Posterior cingulate gyrus (tissue), 11 donors: ENCODE measurements around the gene TIGD1.
"Not testable (repeated sequence)": the region's sequence is repeated elsewhere in the genome, so short reads cannot be mapped to it uniquely, and the experiment has no call there.

Experiments
- DNase-seq, 10 donors: peaks; one replicate each; pipeline versions ENCODE4 v3.0.0 to v3.0.0-alpha.2; 2020 to 2021; ENCODE audit warnings: mixed read lengths in 3 of 10
- intact Hi-C: fragments of 100-400 bp; cut with DNase I; formaldehyde crosslinking; loops from one replicate; pipeline ENCODE4 v1.15.1; 2023

The TIGD1 gene

GRCh38 chr2:232571026-232571474 lies 20.7 kb upstream of the TIGD1 start:
- intact Hi-C loops = no loop called here
- DNase-seq = peak in 1 of 10 donors; percentile 23

GRCh38 chr2:232570481-232570880 lies 20.1 kb upstream of the TIGD1 start:
- intact Hi-C loops = not testable (repeated sequence)

GRCh38 chr2:232569541-232569940 lies 19.2 kb upstream of the TIGD1 start:
- intact Hi-C loops = no loop called here
- no peak for DNase-seq

More at GRCh38 chr2:232570481-232570880, 20.1 kb upstream of the TIGD1 start:
- DNase-seq = not testable (repeated sequence)

GRCh38 chr2:232568161-232568560 lies 17.8 kb upstream of the TIGD1 start:
- intact Hi-C loops = no loop called here
- no peak for DNase-seq

GRCh38 chr2:232567721-232568120 lies 17.4 kb upstream of the TIGD1 start:
- DNase-seq = no peak
- intact Hi-C loops = no loop called here

- intact Hi-C loops = no loop called here
- DNase-seq = no peak
Measured at GRCh38 chr2:232563580-232563979, 13.2 kb upstream of the TIGD1 start.

GRCh38 chr2:232562515-232563151 lies 12.3 kb upstream of the TIGD1 start:
- intact Hi-C loops = no loop called here

GRCh38 chr2:232556426-232556825 lies 6.1 kb upstream of the TIGD1 start:
- intact Hi-C loops = no loop called here
- no peak for DNase-seq

More at GRCh38 chr2:232562515-232563151, 12.3 kb upstream of the TIGD1 start:
- no peak for DNase-seq

GRCh38 chr2:232551776-232552175 lies 1.4 kb upstream of the TIGD1 start:
- intact Hi-C loops = loop anchor here (5.0 kb wide), 1 partner anchor 146 kb away; the partner anchor contains the start of gene GIGYF2
- DNase-seq = no peak

GRCh38 chr2:232551250-232551638 lies 887 bp upstream of the TIGD1 start:
- peak in 1 of 10 donors; percentile 42 for DNase-seq
- intact Hi-C loops = loop anchor here (5.0 kb wide), 1 partner anchor 146 kb away; the partner anchor contains the start of gene GIGYF2

GRCh38 chr2:232549655-232550353 lies 553 bp downstream of the TIGD1 start:
- DNase-seq = peak in 1 of 10 donors; percentile 12
- intact Hi-C loops = loop anchor here (5.0 kb wide), 1 partner anchor 147 kb away; the partner anchor contains the start of gene GIGYF2

- DNase-seq = no peak
- intact Hi-C loops = no loop called here
Measured at GRCh38 chr2:232547991-232548390, 2.4 kb downstream of the TIGD1 start.

GRCh38 chr2:232545511-232546375 lies 4.6 kb downstream of the TIGD1 start:
- intact Hi-C loops = no loop called here

GRCh38 chr2:232544674-232545073 lies 5.7 kb downstream of the TIGD1 start:
- intact Hi-C loops = no loop called here
- DNase-seq = peak in 1 of 10 donors; percentile 69

More at GRCh38 chr2:232545511-232546375, 4.6 kb downstream of the TIGD1 start:
- DNase-seq = peak in 2 of 10 donors; percentile 63 to 70

GRCh38 chr2:232543928-232544631 lies 6.3 kb downstream of the TIGD1 start:
- intact Hi-C loops = no loop called here
- DNase-seq = peak in 2 of 10 donors; percentile 75 to 81

GRCh38 chr2:232543491-232543890 lies 6.9 kb downstream of the TIGD1 start:
- DNase-seq = peak in 1 of 10 donors; percentile 66
- intact Hi-C loops = no loop called here

GRCh38 chr2:232542715-232543467 lies 7.5 kb downstream of the TIGD1 start:
- intact Hi-C loops = no loop called here
- DNase-seq = peak in 3 of 10 donors; percentile 39 to 67 (median 62)

GRCh38 chr2:232541961-232542714 lies 8.2 kb downstream of the TIGD1 start:
- peak in 3 of 10 donors; percentile 29 to 62 (median 45) for DNase-seq
- intact Hi-C loops = no loop called here
